ENCODE data around the gene FGR.
"Not testable (repeated sequence)": the region's sequence is repeated elsewhere in the genome, so short reads cannot be mapped to it uniquely, and the experiment has no call there.

The FGR gene
- total RNA-seq: 0.71 to 4.0 (median 1.4) reads per million in 4 donors

GRCh38 chr1:27634985-27635367 lies at the start of gene FGR:
TSS of gene FGR (minus strand) at chr1:27635185. CDS start at chr1:27623916, 11,269 bp downstream.
- no peak for DNase-seq

- DNase-seq: no peak
These were observed 49.2 kb upstream of the FGR start for GRCh38 chr1:27684176-27684575.

- no peak for DNase-seq
These were observed 47.5 kb upstream of the FGR start for GRCh38 chr1:27682351-27682944.

GRCh38 chr1:27681580-27681979 lies 46.6 kb upstream of the FGR start:
- DNase-seq: not testable (repeated sequence)

GRCh38 chr1:27680225-27680791 lies 45.3 kb upstream of the FGR start:
- not testable (repeated sequence) for DNase-seq

GRCh38 chr1:27678747-27679146 lies 43.8 kb upstream of the FGR start:
- DNase-seq: no peak

- no peak for DNase-seq
These were observed 41.4 kb upstream of the FGR start for GRCh38 chr1:27676410-27676809.

- DNase-seq: no peak
These were observed 37.7 kb upstream of the FGR start for GRCh38 chr1:27672750-27673112.

GRCh38 chr1:27671964-27672749 lies 37.2 kb upstream of the FGR start, which contains the start of gene IFI6:
TSS of gene IFI6 (minus strand) at chr1:27672192. CDS start at chr1:27669314, 2,878 bp downstream.
- peak; percentile 48 to 82 (median 69) for DNase-seq

- no peak for DNase-seq
These were observed 34.9 kb upstream of the FGR start for GRCh38 chr1:27669876-27670275.

GRCh38 chr1:27668808-27669723 lies 34.1 kb upstream of the FGR start:
- DNase-seq: peak; percentile 64 to 85 (median 74)

GRCh38 chr1:27668121-27668807 lies 33.3 kb upstream of the FGR start:
- no peak for DNase-seq

- DNase-seq: no peak
These were observed 31.8 kb upstream of the FGR start for GRCh38 chr1:27666791-27667254.

- DNase-seq: no peak
These were observed 31.3 kb upstream of the FGR start for GRCh38 chr1:27666294-27666693.

GRCh38 chr1:27665016-27665651 lies 30.1 kb upstream of the FGR start:
- no peak for DNase-seq

GRCh38 chr1:27664291-27664690 lies 29.3 kb upstream of the FGR start:
- no peak for DNase-seq

GRCh38 chr1:27662707-27663393 lies 27.9 kb upstream of the FGR start:
- DNase-seq: peak; percentile 65 to 91 (median 81)

GRCh38 chr1:27662261-27662660 lies 27.3 kb upstream of the FGR start:
- DNase-seq: no peak

- no peak for DNase-seq
These were observed 26.6 kb upstream of the FGR start for GRCh38 chr1:27661412-27662075.

- DNase-seq: no peak
These were observed 25.4 kb upstream of the FGR start for GRCh38 chr1:27660300-27660835.
